Activated T-cell treated with anti-CD3 and anti-CD28 coated beads, Interleukin-2, amount 50 U/mL, for 72 hours (primary cell): ENCODE data around the gene ZNF831. TPM values are rescaled to one million over a fixed set of nuclear protein-coding genes. Genes with fewer than 3 reads are reported as not detected.

ENCODE experiments used
- ATAC-seq, 2 donors: fragments of 150-1000 bp; cut with Tn5 transposase; replicated peaks in 1 of 2; 2 replicates each; pipeline ENCODE4 v1.10.0; 2021; ENCODE audit warnings: moderate library complexity in 2 of 2, mild to moderate bottlenecking in 1 of 2
- DNase-seq, 2 donors: peaks; one replicate each; pipeline ENCODE4 v3.0.0; 2021 to 2022; ENCODE audit warnings: mixed read lengths in 1 of 2
- H3K27ac Mint-ChIP-seq: one replicate; pipeline ENCODE4 v1.8.0; 2022; ENCODE audit warnings: mild to moderate bottlenecking, moderate library complexity, mixed read lengths
- H3K27me3 Mint-ChIP-seq: one replicate; pipeline ENCODE4 v1.8.0; 2022; ENCODE audit warnings: low read depth, mixed read lengths
- H3K36me3 Mint-ChIP-seq, 2 donors: one replicate each; pipeline ENCODE4 v1.8.0; 2022; ENCODE audit warnings: mixed read lengths in 2 of 2, mild to moderate bottlenecking in 1 of 2; ENCODE audit not compliant: insufficient read depth in 2 of 2
- H3K4me1 Mint-ChIP-seq: one replicate; pipeline ENCODE4 v1.8.0; 2022; ENCODE audit warnings: low read depth, mixed read lengths
- H3K4me3 Mint-ChIP-seq, 2 donors: one replicate each; pipeline ENCODE4 v1.8.0; 2022; ENCODE audit warnings: mild to moderate bottlenecking in 2 of 2, mixed read lengths in 2 of 2, moderate library complexity in 2 of 2
- H3K9me3 Mint-ChIP-seq, 2 donors: one replicate each; pipeline ENCODE4 v1.8.0; 2022; ENCODE audit warnings: mixed read lengths in 2 of 2
- total RNA-seq, 2 donors: library from RNA; stranded (reverse); gene quantifications; one replicate each; pipeline ENCODE4 v1.2.3, GENCODE V29; 2022

The ZNF831 gene
- total RNA-seq, 2 donors from 2014 or later = 8.2 to 9.0 TPM

- ATAC-seq (no peak), DNase-seq (no peak)
- peak overlapping the region in 1 of 2 donors; percentile 82 for H3K4me3 Mint-ChIP-seq
- H3K27ac Mint-ChIP-seq = no peak overlapping the region
- H3K9me3 Mint-ChIP-seq = no peaks in the 10 kb centered on the region
- peaks cover 16% of the 10 kb centered on the region for H3K4me1 Mint-ChIP-seq
- peaks cover 6% of the 10 kb centered on the region for H3K27me3 Mint-ChIP-seq
- no peaks in the 10 kb centered on the region for H3K36me3 Mint-ChIP-seq
Observed at GRCh38 chr20:59221049-59221706, 57.6 kb downstream of the ZNF831 start.

- no peaks in the 10 kb centered on the region for H3K9me3 Mint-ChIP-seq
- H3K36me3 Mint-ChIP-seq = no peaks in the 10 kb centered on the region
- ATAC-seq (peak; percentile 35 to 53), DNase-seq (no peak)
- peak overlapping the region; percentile 63 to 82 for H3K4me3 Mint-ChIP-seq
- peaks cover 6% of the 10 kb centered on the region for H3K27me3 Mint-ChIP-seq
- H3K27ac Mint-ChIP-seq = no peak overlapping the region
- H3K4me1 Mint-ChIP-seq = peaks cover 16% of the 10 kb centered on the region
Observed at GRCh38 chr20:59221707-59222252, 58.2 kb downstream of the ZNF831 start.

GRCh38 chr20:59222253-59223181 is 58.9 kb downstream of the ZNF831 start:
- H3K27ac Mint-ChIP-seq = peak overlapping the region; percentile 90
- peaks cover 6% of the 10 kb centered on the region for H3K27me3 Mint-ChIP-seq
- peak overlapping the region; percentile 82 to 89 for H3K4me3 Mint-ChIP-seq
- no peaks in the 10 kb centered on the region for H3K9me3 Mint-ChIP-seq
- ATAC-seq (peak; percentile 95), DNase-seq (peak; percentile 86 to 89)
- H3K4me1 Mint-ChIP-seq = peaks cover 16% of the 10 kb centered on the region
- H3K36me3 Mint-ChIP-seq = no peaks in the 10 kb centered on the region

- no peak for ATAC-seq
- H3K27me3 Mint-ChIP-seq = peaks cover 6% of the 10 kb centered on the region
- no peak overlapping the region for H3K4me3 Mint-ChIP-seq
- H3K4me1 Mint-ChIP-seq = peaks cover 16% of the 10 kb centered on the region
- H3K9me3 Mint-ChIP-seq = no peaks in the 10 kb centered on the region
- H3K36me3 Mint-ChIP-seq = no peaks in the 10 kb centered on the region
- no peak for DNase-seq
- H3K27ac Mint-ChIP-seq = no peak overlapping the region
Observed at GRCh38 chr20:59223182-59223601, 59.6 kb downstream of the ZNF831 start.

- H3K4me1 Mint-ChIP-seq = peaks cover 16% of the 10 kb centered on the region
- ATAC-seq = no peak
- no peak overlapping the region for H3K27ac Mint-ChIP-seq
- no peak overlapping the region for H3K4me3 Mint-ChIP-seq
- H3K27me3 Mint-ChIP-seq = peaks cover 6% of the 10 kb centered on the region
- peaks cover 0 to 2% of the 10 kb centered on the region in 2 donors for H3K36me3 Mint-ChIP-seq
- DNase-seq = no peak
- no peaks in the 10 kb centered on the region for H3K9me3 Mint-ChIP-seq
Observed at GRCh38 chr20:59223750-59224149, 60.1 kb downstream of the ZNF831 start.

GRCh38 chr20:59224236-59224635 is 60.6 kb downstream of the ZNF831 start:
- Mint-ChIP-seq H3K9me3 (no peaks in the 10 kb centered on the region), H3K36me3 (peaks cover 2 to 7% of the 10 kb centered on the region in 2 donors), H3K27ac (no peak overlapping the region), H3K4me3 (peak overlapping the region in 1 of 2 donors; percentile 18), H3K4me1 (peaks cover 16% of the 10 kb centered on the region), H3K27me3 (peaks cover 6% of the 10 kb centered on the region)
- DNase-seq (no peak), ATAC-seq (no peak)

GRCh38 chr20:59230385-59230784 is 66.8 kb downstream of the ZNF831 start:
- no peaks in the 10 kb centered on the region for H3K9me3 Mint-ChIP-seq
- DNase-seq (no peak), ATAC-seq (no peak)
- peaks cover 6% of the 10 kb centered on the region for H3K4me1 Mint-ChIP-seq
- H3K27ac Mint-ChIP-seq = no peak overlapping the region
- H3K36me3 Mint-ChIP-seq = peaks cover 3 to 8% of the 10 kb centered on the region in 2 donors
- no peaks in the 10 kb centered on the region for H3K27me3 Mint-ChIP-seq
- no peak overlapping the region for H3K4me3 Mint-ChIP-seq

- H3K27ac Mint-ChIP-seq = no peak overlapping the region
Observed at GRCh38 chr20:59231124-59231804, 67.6 kb downstream of the ZNF831 start.

GRCh38 chr20:59232618-59233017 is 69.0 kb downstream of the ZNF831 start:
- H3K27ac Mint-ChIP-seq = no peak overlapping the region

More at GRCh38 chr20:59231124-59231804, 67.6 kb downstream of the ZNF831 start:
- H3K4me3 Mint-ChIP-seq = no peak overlapping the region
- H3K36me3 Mint-ChIP-seq = peaks cover 3 to 8% of the 10 kb centered on the region in 2 donors
- H3K4me1 Mint-ChIP-seq = peaks cover 6% of the 10 kb centered on the region
- no peaks in the 10 kb centered on the region for H3K27me3 Mint-ChIP-seq
- H3K9me3 Mint-ChIP-seq = no peaks in the 10 kb centered on the region
- ATAC-seq = no peak
- no peak for DNase-seq

GRCh38 chr20:59235226-59235625 is 71.6 kb downstream of the ZNF831 start:
- DNase-seq = no peak
- no peaks in the 10 kb centered on the region for H3K27me3 Mint-ChIP-seq
- H3K27ac Mint-ChIP-seq = peak overlapping the region; percentile 38
- ATAC-seq = no peak
- H3K4me1 Mint-ChIP-seq = peaks cover 6% of the 10 kb centered on the region
- peaks cover 2 to 3% of the 10 kb centered on the region in 2 donors for H3K36me3 Mint-ChIP-seq
- no peaks in the 10 kb centered on the region for H3K9me3 Mint-ChIP-seq
- H3K4me3 Mint-ChIP-seq = no peak overlapping the region

More at GRCh38 chr20:59232618-59233017, 69.0 kb downstream of the ZNF831 start:
- H3K4me3 Mint-ChIP-seq = no peak overlapping the region
- peaks cover 6% of the 10 kb centered on the region for H3K4me1 Mint-ChIP-seq
- DNase-seq (no peak), ATAC-seq (no peak)
- H3K9me3 Mint-ChIP-seq = no peaks in the 10 kb centered on the region
- H3K27me3 Mint-ChIP-seq = no peaks in the 10 kb centered on the region
- peaks cover 5 to 8% of the 10 kb centered on the region in 2 donors for H3K36me3 Mint-ChIP-seq

- peaks cover 2% of the 10 kb centered on the region in 2 donors for H3K36me3 Mint-ChIP-seq
- H3K9me3 Mint-ChIP-seq = no peaks in the 10 kb centered on the region
- peaks cover 12% of the 10 kb centered on the region for H3K4me1 Mint-ChIP-seq
- no peaks in the 10 kb centered on the region for H3K27me3 Mint-ChIP-seq
- H3K4me3 Mint-ChIP-seq = no peak overlapping the region
- DNase-seq (no peak), ATAC-seq (no peak)
- H3K27ac Mint-ChIP-seq = no peak overlapping the region
Observed at GRCh38 chr20:59240006-59240405, 76.4 kb downstream of the ZNF831 start.

GRCh38 chr20:59242714-59243626 is 79.3 kb downstream of the ZNF831 start:
- DNase-seq (peak; percentile 46 to 56), ATAC-seq (peak; percentile 99 to 100)
- Mint-ChIP-seq H3K36me3 (peaks cover 0 to 2% of the 10 kb centered on the region in 2 donors), H3K27ac (peak overlapping the region; percentile 35), H3K9me3 (no peaks in the 10 kb centered on the region), H3K27me3 (no peaks in the 10 kb centered on the region), H3K4me1 (peaks cover 21% of the 10 kb centered on the region), H3K4me3 (no peak overlapping the region)
